GM12865 (cell line): ENCODE measurements around the gene DNM1L.

Experiments
- DNase-seq: peaks from one replicate; pipeline ENCODE4 v3.0.0; 2010; ENCODE audit warnings: low read depth
- H3K4me3 ChIP-seq: 2 replicates; pipeline ENCODE4 v1.5.1; 2011; ENCODE audit warnings: mild to moderate bottlenecking, low read depth, low read length, control low read depth
- TF ChIP-seq, protein P1 (sequence below): IDR thresholded peaks from 2 replicates; pipeline ENCODE4 v1.5.1; 2011; ENCODE audit warnings: low read length, control low read depth, low read depth, inconsistent platforms; ENCODE audit not compliant: insufficient read depth; ENCODE audit errors: missing control alignments

DNM1L gene

DNA sequence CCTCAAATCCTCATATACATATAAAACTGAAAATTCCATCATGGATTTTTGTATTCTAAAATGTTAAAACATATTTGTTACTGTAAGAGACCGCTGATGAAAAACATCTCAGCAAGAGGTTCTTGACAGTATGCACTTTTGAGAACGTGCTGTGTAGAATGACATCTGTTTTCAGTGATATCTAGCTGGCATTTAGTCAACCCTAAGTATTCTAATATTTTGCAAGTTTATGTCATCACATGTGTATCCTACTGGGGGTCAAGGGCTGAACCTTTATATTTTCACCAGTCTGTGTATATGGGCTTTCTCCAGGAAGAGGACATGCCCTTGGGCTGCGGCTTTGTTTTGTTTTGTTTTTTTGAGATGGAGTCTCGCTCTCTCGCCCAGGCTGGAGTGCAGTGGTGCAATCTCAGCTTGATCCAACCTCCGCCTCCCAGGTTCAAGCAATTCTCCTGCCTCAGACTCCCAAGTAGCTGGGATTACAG, 98.6 kb downstream of the DNM1L start:
- TF ChIP-seq, protein P1, sequence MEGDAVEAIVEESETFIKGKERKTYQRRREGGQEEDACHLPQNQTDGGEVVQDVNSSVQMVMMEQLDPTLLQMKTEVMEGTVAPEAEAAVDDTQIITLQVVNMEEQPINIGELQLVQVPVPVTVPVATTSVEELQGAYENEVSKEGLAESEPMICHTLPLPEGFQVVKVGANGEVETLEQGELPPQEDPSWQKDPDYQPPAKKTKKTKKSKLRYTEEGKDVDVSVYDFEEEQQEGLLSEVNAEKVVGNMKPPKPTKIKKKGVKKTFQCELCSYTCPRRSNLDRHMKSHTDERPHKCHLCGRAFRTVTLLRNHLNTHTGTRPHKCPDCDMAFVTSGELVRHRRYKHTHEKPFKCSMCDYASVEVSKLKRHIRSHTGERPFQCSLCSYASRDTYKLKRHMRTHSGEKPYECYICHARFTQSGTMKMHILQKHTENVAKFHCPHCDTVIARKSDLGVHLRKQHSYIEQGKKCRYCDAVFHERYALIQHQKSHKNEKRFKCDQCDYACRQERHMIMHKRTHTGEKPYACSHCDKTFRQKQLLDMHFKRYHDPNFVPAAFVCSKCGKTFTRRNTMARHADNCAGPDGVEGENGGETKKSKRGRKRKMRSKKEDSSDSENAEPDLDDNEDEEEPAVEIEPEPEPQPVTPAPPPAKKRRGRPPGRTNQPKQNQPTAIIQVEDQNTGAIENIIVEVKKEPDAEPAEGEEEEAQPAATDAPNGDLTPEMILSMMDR, result no peak
- DNase-seq, result no peak
- H3K4me3 ChIP-seq, result no peak overlapping the region

GRCh38 chr12:32780071-32780470, 101.0 kb downstream of the DNM1L start:
- DNase-seq, result no peak
- H3K4me3 ChIP-seq, result no peak overlapping the region
- TF ChIP-seq, protein P1, result no peak

GRCh38 chr12:32783029-32783428, 103.9 kb downstream of the DNM1L start:
- TF ChIP-seq, protein P1, result no peak
- no peak overlapping the region for H3K4me3 ChIP-seq
- DNase-seq, result no peak

DNA sequence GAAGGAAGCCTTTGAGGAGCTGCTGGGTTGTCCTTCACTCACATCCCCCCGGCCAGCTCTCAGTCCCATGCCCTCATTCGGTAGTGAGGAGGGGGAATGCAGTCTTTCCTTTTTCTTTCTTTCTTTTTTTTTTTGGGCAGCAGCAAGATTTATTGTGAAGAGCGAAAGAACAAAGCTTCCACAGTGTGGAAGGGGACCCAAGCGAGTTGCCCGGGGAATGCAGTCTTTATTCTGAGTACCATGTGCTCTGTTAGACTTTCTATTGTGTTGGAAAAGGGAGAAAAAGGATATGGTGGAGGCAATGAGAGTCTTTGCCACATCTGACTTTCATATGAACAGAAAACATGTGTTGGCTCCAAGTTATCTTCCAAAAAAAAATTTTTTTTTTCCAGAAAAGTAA, 106.5 kb downstream of the DNM1L start:
- no peak for DNase-seq
- no peak overlapping the region for H3K4me3 ChIP-seq
- TF ChIP-seq, protein P1, result no peak

DNA sequence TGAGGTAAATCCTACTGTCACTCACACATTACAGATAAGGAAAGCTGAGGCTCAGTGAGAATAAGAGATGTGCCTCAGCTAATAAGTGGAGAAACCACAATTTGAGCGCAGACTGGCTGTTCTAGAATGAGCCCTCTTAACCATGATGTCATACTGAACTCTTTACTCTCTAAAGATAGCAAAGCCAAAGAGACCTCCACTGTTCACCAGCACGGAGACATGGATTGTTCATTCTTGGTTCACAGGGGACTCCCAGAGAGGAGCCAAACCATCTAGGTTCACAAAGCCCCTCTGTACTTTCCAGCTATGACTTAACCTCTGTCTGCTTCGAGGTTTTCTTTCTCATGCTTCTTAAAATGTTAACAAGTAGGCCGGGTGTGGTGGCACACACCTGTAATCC, 109.3 kb downstream of the DNM1L start:
- DNase-seq, result peak; percentile 39
- TF ChIP-seq, protein P1, result no peak
- no peak overlapping the region for H3K4me3 ChIP-seq

DNA sequence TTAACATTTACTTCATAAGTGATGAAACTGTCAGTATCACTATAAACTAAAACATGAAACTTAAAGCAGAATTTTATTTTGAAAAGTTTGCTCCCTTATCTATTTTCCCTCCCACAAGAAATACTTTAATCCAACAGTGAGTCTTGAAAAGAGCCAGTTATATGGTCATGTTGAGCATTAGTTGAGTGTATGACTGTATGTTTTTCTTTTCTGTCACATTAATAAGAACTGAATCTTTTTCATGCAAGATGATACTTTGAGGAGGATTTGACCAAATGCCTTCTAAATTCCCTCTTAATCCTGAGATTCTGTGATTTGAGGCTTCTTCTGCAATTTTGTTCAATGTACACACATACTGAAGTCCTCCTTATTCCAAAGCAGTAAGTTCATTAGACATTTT, 110.3 kb downstream of the DNM1L start:
- TF ChIP-seq, protein P1, result no peak
- H3K4me3 ChIP-seq, result no peak overlapping the region
- no peak for DNase-seq

- H3K4me3 ChIP-seq, result no peak overlapping the region
- DNase-seq, result no peak
- TF ChIP-seq, protein P1, result no peak
Measured at GRCh38 chr12:32789916-32790315, 110.8 kb downstream of the DNM1L start.
